Measurements from ENCODE around the gene SIN3A. TPM values are rescaled to one million over a fixed set of nuclear protein-coding genes. Genes with fewer than 3 reads are reported as not detected.

Gene SIN3A
- total and polyA plus RNA-seq, 2 experiments from 2014 or later: 19.2 to 41.1 TPM

DNA sequence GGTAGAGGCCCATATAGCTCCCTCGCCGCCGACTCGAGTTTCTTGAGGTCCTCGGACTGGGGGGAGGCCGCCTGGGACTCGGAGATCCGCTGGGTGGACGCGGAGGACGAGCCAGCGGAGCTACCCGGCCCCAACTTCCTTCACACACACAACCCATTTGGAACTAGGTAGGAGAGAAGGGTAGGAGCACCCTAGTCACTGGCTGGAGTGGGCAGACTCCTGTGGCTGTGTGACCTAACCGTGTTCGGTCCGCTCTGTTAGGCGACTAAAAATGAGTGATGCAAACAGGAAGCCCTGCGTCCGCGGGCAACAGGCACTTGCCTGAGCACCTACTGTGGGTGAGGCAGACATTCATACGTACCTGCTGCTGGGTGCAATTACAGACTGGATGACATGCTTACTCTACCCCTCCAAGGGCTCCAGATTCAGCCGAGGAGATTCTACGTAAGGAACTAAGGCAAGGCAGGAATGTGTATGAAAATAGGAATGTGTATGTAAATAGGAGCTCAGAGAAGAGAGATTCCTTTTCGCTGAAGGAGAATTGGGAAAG, 4.6 kb upstream of the SIN3A start:
- Histone ChIP-seq H3K36me3 (no peaks in the 10 kb centered on the region), H3K4me3 (peak overlapping the region; percentile 74), H3K4me1 (ENCODE audit: low read depth) (no peaks in the 10 kb centered on the region), H3K9me3 (ENCODE audit: low read depth) (no peaks in the 10 kb centered on the region), H3K27me3 (no peaks in the 10 kb centered on the region), H3K27ac (peak overlapping the region; percentile 93)
- TF ChIP-seq, protein P1, sequence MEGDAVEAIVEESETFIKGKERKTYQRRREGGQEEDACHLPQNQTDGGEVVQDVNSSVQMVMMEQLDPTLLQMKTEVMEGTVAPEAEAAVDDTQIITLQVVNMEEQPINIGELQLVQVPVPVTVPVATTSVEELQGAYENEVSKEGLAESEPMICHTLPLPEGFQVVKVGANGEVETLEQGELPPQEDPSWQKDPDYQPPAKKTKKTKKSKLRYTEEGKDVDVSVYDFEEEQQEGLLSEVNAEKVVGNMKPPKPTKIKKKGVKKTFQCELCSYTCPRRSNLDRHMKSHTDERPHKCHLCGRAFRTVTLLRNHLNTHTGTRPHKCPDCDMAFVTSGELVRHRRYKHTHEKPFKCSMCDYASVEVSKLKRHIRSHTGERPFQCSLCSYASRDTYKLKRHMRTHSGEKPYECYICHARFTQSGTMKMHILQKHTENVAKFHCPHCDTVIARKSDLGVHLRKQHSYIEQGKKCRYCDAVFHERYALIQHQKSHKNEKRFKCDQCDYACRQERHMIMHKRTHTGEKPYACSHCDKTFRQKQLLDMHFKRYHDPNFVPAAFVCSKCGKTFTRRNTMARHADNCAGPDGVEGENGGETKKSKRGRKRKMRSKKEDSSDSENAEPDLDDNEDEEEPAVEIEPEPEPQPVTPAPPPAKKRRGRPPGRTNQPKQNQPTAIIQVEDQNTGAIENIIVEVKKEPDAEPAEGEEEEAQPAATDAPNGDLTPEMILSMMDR (IDR thresholded peaks at IDR 0.05; ENCODE audit: low read depth, low read length): no peak
- DNase-seq (ENCODE audit: low read depth in 1 of 2, low spot score in 1 of 2): peak; percentile 49 to 58

DNA sequence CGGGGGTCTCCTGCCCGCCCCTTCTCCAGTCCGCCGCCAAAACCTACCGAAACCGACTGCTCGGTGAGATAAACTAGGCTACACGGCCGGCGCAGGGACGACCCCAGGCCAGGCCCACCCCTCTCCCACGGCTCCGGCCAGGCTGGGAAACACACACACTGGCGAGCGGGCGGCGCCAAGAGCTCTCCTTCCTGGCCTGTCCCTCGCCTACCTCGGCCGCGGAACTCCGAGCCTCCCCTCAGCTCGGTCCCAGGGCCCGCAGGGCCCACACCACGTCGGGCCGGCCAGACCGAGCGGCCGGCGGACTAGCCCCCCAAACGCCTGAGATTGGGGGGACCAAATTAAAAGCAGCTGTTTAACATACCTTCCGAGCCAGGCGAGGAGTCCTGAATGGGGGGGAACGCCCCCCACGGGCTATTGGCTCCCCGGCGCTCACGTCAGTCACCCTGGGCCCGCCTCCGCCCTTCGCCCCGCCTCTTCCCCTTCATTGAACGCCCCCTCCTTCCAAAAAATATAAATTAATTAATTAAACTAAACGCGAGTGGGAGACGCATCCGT, 4.0 kb upstream of the SIN3A start:
- H3K4me3 ChIP-seq: peak overlapping the region; percentile 74
- DNase-seq (ENCODE audit: low read depth in 1 of 2, low spot score in 1 of 2): peak; percentile 85 to 91

DNA sequence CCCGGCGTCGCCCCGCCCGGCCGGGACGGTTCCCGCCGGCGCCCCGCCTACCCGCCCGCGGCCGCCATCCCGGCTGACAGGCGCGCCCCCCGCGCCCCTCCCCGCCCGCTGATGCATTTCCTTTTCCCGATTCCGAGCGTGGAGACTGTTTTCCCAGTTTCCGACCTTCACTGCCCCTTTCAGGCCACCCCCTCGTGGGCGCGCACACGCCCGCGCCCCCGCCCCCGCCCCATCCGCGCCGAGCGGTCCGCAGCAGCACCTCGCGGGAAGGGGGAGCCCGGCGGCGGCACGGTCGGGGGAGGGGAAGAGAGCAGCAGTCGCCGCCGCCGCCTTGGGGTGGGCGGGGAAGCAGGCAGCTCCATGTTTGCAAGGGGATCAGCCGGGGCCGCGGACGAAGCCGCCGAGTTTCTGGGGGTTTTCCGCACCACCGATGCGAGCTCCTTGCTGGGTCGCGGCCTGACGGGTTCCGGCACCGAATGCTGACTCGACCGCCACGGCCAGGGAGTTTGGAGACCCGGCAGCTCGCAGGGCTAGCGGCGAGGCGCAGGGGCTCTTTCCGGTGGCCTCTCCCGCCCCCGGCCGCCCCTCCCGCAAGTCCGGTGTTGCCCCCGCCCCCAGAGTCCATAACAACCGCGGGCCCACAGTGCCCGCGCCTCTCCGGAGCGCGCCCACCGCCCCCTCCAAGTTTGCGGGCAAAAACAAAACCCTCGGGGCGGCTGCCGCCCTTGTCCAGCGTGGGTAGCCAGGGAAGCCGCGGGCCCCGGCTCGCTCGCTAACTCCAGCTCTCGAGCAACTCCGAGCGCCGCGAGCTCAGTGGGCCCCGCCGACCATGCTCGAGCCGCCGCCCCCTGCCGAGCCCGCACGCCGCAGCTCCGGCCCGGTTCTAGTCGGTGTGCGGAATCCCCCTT, 3.2 kb upstream of the SIN3A start:
- H3K27me3 ChIP-seq: no peaks in the 10 kb centered on the region
- H3K4me1 ChIP-seq (ENCODE audit: low read depth): no peaks in the 10 kb centered on the region
- TF ChIP-seq, protein P1 (IDR thresholded peaks at IDR 0.05; ENCODE audit: low read depth, low read length): no peak
- no peaks in the 10 kb centered on the region for H3K9me3 ChIP-seq (ENCODE audit: low read depth)
- no peaks in the 10 kb centered on the region for H3K36me3 ChIP-seq
- peak overlapping the region; percentile 93 for H3K27ac ChIP-seq
- H3K4me3 ChIP-seq: peak overlapping the region; percentile 74
- DNase-seq (ENCODE audit: low read depth in 1 of 2, low spot score in 1 of 2): peak in 1 of 2 donors; percentile 83

More for the DNA sequence above, 4.0 kb upstream of the SIN3A start:
- Histone ChIP-seq H3K36me3 (no peaks in the 10 kb centered on the region), H3K27me3 (no peaks in the 10 kb centered on the region), H3K9me3 (ENCODE audit: low read depth) (no peaks in the 10 kb centered on the region), H3K27ac (peak overlapping the region; percentile 93), H3K4me1 (ENCODE audit: low read depth) (no peaks in the 10 kb centered on the region)
- TF ChIP-seq, protein P1 (IDR thresholded peaks at IDR 0.05; ENCODE audit: low read depth, low read length): no peak

DNA sequence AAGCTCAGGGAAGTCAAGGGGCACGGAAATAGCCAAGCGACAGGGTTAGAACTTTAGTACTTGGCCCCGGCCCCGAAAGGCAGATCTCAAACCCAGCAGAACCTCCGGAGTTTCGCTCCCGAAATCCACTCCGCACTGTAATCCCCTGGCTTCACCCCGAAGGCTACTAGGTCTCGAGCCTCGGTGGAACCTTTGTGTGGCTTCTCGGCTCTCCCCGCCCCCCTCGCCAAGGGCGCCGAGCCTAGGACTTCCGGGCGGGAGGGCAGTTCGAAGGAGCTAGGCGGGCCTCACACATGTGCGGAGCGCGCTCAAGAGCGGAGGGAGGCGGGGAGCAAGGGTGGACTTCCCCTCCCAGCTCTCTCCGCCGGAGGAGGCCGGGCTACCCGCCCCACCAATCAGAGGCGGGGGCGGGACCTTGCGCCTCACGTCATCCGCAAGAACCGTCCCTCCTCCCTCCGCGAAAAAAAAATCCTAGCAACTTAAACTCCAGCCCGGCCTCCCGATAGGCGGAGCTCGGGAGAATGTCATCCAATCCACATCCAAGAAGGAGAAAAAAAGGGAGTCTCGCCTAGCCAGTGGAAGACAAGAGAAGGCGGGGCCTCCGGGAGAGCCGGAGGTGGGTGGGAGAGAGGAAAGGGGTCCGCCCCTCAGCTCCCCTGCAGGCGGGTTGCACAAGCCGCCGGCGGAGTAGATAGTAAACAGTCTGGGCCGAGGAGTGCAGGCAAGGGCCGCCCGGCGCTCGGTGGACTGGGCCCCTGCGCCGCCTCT, 2.4 kb upstream of the SIN3A start:
- peak overlapping the region; percentile 98 for H3K27ac ChIP-seq
- TF ChIP-seq, protein P1 (IDR thresholded peaks at IDR 0.05; ENCODE audit: low read depth, low read length): no peak
- DNase-seq (ENCODE audit: low read depth in 1 of 2, low spot score in 1 of 2): peak; percentile 99 to 100

More for the DNA sequence above, 2.4 kb upstream of the SIN3A start:
- H3K4me1 ChIP-seq (ENCODE audit: low read depth): no peaks in the 10 kb centered on the region
- no peaks in the 10 kb centered on the region for H3K27me3 ChIP-seq
- no peaks in the 10 kb centered on the region for H3K9me3 ChIP-seq (ENCODE audit: low read depth)
- peak overlapping the region; percentile 74 for H3K4me3 ChIP-seq
- H3K36me3 ChIP-seq: no peaks in the 10 kb centered on the region
